GM18526 (cell line): ENCODE data around the gene CENPN.

Source experiments
- POLR2A ChIP-seq: IDR thresholded peaks from 3 replicates; pipeline ENCODE4 v1.6.1; 2011; ENCODE audit not compliant: insufficient read length; ENCODE audit errors: extremely low read depth

CENPN gene

GRCh38 chr16:81040131-81040530, 33.1 kb downstream of the CENPN start:
- no peak for TF ChIP-seq POLR2A

GRCh38 chr16:81040842-81041241, 33.8 kb downstream of the CENPN start:
- no peak for TF ChIP-seq POLR2A

- TF ChIP-seq POLR2A = no peak
Observed at GRCh38 chr16:81041696-81042095, 34.7 kb downstream of the CENPN start.

- no peak for TF ChIP-seq POLR2A
Observed at GRCh38 chr16:81042821-81043220, 35.8 kb downstream of the CENPN start.

- TF ChIP-seq POLR2A = no peak
Observed at GRCh38 chr16:81053761-81054160, 46.7 kb downstream of the CENPN start.

- no peak for TF ChIP-seq POLR2A
Observed at GRCh38 chr16:81060576-81061306, 53.7 kb downstream of the CENPN start.

GRCh38 chr16:81061307-81061640, 54.3 kb downstream of the CENPN start:
- TF ChIP-seq POLR2A = no peak

- TF ChIP-seq POLR2A = no peak
Observed at GRCh38 chr16:81061871-81062608, 55.0 kb downstream of the CENPN start.

- TF ChIP-seq POLR2A = no peak
Observed at GRCh38 chr16:81066681-81067080, 59.7 kb downstream of the CENPN start.

GRCh38 chr16:81067166-81067565, 60.2 kb downstream of the CENPN start:
- TF ChIP-seq POLR2A = no peak

- no peak for TF ChIP-seq POLR2A
Observed at GRCh38 chr16:81069063-81069462, 62.0 kb downstream of the CENPN start.

GRCh38 chr16:81070979-81071378, 64.0 kb downstream of the CENPN start:
- no peak for TF ChIP-seq POLR2A

- TF ChIP-seq POLR2A = no peak
Observed at GRCh38 chr16:81071805-81072204, 64.8 kb downstream of the CENPN start.

GRCh38 chr16:81073560-81074330, 66.7 kb downstream of the CENPN start:
- TF ChIP-seq POLR2A = no peak

- TF ChIP-seq POLR2A = no peak
Observed at GRCh38 chr16:81076566-81077075, 69.6 kb downstream of the CENPN start.
